C4-2B (cell line): ENCODE measurements around the gene CFAP126.
"Not testable (repeated sequence)": the region's sequence is repeated elsewhere in the genome, so short reads cannot be mapped to it uniquely, and the experiment has no call there.

Experiments used
- H3K27ac ChIP-seq: fragments of 450-650 bp; 2 replicates; pipeline ENCODE4 v1.5.1; 2017
- ZFX ChIP-seq: fragments of 450-650 bp; IDR thresholded peaks from 2 replicates; pipeline ENCODE4 v1.6.1; 2017
- TF ChIP-seq, protein P1 (sequence below): fragments of 450-650 bp; conservative IDR thresholded peaks from 2 replicates; pipeline ENCODE4 v1.5.1; 2017; ENCODE audit warnings: mild to moderate bottlenecking

The CFAP126 gene

DNA sequence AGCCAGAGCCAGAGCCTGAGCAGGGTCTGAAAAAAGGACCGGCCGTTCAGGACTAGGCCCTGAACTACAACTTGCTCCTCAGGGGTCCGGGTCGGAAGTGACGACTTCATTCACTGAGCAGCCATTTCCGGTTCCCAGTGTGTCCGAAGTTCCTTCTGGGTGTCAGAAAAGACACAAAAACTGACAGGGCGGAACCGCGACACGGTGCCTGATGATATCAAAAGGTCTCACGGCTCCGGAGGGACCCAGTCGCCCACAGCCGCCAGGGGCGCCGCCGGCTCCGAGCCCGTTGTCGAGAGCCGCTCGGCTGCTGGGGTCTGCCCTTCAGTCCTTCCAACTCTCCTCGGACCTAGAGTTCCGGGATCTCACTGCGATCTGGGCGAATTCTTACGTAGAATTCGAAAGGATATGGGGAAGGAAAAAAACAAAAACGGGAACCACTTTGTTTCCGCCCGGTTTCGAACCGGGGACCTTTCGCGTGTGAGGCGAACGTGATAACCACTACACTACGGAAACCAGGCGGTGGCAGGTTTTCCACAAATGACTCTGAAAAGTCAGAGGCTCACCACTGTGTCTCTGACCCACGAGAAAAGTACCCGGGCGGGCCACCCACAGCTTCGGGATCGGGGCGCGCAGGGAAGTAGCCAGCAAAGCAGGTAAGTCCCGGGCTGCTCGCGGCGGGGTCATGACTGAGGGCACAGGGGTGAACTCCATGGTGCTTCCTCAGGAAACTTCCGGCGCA is 31.8 kb upstream of the CFAP126 start:
- peak; percentile 84; the same call in 1 of the 2 replicates for TF ChIP-seq ZFX
- TF ChIP-seq, protein P1, sequence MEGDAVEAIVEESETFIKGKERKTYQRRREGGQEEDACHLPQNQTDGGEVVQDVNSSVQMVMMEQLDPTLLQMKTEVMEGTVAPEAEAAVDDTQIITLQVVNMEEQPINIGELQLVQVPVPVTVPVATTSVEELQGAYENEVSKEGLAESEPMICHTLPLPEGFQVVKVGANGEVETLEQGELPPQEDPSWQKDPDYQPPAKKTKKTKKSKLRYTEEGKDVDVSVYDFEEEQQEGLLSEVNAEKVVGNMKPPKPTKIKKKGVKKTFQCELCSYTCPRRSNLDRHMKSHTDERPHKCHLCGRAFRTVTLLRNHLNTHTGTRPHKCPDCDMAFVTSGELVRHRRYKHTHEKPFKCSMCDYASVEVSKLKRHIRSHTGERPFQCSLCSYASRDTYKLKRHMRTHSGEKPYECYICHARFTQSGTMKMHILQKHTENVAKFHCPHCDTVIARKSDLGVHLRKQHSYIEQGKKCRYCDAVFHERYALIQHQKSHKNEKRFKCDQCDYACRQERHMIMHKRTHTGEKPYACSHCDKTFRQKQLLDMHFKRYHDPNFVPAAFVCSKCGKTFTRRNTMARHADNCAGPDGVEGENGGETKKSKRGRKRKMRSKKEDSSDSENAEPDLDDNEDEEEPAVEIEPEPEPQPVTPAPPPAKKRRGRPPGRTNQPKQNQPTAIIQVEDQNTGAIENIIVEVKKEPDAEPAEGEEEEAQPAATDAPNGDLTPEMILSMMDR, result peak; percentile 50
- peak overlapping the region; percentile 89 for H3K27ac ChIP-seq

DNA sequence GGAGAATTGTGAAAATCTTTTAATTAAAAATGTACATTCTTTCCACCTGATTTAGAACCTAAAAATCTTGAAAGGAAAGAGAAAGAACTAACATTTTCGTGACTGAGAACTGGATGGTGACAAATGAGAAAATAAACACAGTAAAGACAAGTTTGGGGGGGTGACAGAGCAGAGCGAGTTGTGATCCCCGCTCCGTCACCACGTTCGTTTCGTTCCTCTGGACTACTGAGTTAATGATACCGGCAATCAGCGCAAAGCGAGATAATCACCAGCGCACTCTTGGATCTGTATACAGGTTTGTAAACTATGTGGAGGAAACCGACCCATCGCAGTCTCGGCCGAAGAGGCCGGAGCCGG is 31.2 kb upstream of the CFAP126 start:
- H3K27ac ChIP-seq, result peak overlapping the region; percentile 89
- TF ChIP-seq, protein P1, result no peak
- no peak; the same call in 1 of the 2 replicates for TF ChIP-seq ZFX

DNA sequence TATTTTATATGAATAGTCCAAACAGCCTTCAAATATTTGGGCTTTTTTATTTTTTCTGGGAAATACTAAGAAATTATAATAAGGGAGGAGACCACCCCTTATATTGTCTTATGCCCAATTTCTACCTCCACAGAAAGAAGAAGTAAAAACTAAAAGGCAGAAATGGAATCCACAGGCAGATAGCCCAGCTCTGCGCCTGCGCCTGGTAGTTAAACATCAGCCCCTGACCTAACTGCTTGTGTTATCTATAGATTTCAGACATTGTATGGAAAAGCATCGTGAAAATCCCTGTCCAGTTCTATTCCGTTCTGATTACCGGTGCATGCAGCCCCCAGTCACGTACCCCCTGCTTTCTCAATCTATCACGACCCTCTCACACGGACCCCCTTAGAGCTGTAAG is 29.4 kb upstream of the CFAP126 start:
- H3K27ac ChIP-seq, result not testable (repeated sequence)

DNA sequence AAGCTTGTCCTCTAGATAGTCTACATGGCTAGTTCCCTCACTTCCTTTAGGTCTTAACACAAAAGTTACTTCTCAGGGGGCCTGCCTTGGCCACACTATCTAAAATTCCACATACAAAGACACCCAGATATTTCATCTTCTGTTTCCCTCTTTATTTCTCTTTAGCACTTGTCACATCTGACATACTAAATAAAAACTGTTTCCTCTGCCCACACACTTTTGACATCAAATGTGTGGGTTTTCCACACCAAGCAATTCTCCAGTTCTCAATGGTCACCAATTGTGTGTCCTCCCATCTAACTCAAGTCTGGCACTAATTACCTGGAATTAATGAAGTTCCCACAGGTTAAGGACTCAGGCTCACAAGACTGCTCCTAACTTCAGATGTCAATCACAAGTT is 25.5 kb upstream of the CFAP126 start:
- no peak overlapping the region for H3K27ac ChIP-seq
- TF ChIP-seq, protein P1, result no peak
- no peak for TF ChIP-seq ZFX

DNA sequence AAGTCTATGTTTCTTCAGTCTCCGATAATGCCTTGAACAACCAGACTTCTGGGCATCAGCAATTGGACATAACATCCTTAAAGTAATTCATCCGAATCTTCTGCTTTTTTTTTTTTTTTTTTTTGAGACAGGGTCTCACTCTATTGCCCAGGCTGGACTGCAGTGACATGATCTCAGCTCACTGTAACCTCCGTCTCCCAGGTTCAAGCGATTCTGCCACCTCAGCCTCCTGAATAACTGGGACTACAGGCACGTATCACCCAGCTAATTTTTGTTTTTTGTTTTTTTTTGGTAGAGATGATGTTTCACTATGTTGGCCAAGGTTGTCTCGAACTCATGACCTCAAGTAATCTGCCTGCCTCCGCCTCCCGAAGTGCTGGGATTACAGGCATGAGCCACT is 23.9 kb upstream of the CFAP126 start:
- no peak overlapping the region for H3K27ac ChIP-seq
- TF ChIP-seq, protein P1, result no peak
- TF ChIP-seq ZFX, result no peak

DNA sequence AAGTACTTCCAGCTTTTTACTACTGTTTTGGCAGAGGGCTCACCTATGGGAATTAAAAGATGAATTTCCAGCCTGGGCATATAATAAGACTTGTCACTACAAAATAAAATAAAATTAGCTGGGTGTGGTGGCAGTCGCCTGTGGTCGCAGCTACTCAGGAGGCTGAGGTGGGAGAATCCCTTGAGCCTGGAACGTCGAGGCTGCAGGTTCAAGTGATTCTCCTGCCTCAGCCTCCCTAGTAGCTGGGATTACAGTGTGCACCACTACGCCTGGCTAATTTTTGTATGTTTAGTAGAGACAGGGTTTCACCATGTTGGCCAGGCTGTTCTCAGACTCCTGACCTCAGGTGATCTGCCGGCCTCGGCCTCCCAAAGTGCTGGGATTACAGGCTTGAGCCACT is 23.5 kb upstream of the CFAP126 start:
- H3K27ac ChIP-seq, result not testable (repeated sequence)

DNA sequence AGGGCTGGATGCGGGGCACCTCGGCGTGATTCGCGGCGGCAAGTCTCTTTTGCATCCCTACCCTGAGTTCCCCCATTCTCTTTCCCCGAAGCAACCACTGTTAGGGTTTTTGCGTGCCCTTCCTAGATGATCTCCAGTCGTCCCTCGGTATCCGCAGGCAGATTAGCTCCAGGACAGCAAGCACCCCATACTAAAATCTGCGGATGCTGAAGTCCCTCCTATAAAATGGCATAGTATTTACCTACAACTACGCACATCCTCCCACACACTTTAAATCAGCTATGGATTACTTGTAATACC is 22.8 kb upstream of the CFAP126 start:
- H3K27ac ChIP-seq, result peak overlapping the region; percentile 76
- TF ChIP-seq, protein P1, result no peak

DNA sequence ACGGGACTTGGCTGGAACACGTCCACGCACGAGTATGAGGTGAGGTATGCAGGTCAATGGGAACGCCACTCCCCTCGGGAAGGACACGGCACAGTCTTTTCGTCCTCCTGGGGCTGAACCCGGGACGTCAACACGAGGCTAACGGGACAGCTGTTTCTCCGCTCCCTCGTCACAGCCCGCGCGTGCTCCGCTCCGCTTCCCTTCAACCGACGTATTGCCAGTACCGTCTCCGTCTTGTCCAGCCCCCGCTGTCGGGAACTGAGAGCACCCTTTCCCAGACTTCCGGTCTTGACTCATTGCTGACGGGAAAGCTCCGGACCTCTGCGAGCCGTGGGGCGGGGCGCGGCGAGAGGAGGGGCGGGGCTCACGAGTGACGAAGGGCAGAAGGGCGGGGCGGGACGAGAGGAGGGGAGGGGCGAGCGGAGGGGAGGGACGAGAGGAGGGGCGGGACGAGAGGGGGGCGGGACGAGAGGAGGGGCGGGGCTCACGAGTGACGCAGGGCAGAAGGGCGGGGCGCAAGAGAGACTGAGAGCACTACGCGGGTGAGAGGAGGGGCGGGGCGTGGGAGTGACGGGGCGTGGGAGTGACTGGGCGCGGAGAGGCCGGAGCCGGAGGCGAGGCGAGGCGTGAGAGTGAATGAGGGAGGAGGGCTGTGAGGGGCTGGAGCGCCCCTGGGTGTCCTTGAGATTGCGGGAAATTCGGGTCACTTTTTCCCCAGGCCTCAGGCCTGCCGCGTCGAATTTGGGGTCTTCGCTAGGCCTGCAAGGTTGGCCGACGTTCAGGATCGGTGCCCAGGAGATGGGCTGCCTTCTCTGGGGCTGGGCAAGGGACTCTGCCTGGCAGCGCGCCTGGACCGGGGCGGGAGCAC is 22.2 kb upstream of the CFAP126 start:
- H3K27ac ChIP-seq, result peak overlapping the region; percentile 76
- TF ChIP-seq, protein P1, result no peak
- TF ChIP-seq ZFX, result no peak

DNA sequence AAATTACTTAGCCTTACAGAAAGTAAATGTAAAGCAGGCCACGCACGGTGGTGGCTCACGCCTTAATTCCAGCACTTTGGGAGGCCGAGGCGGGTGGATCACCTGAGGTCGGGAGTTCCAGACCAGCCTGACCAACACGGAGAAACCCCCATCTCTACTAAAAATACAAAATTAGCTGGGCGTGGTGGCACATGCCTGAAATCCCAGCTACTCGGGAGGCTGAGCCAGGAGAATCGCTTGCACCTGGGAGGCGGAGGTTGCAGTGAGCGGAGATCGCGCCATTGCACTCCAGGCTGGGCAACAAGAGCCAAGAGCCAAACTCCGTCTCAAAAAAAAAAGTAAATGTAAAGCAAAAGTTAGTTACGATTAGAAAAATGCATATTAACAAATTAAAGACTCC is 21.5 kb upstream of the CFAP126 start:
- peak overlapping the region; percentile 76 for H3K27ac ChIP-seq
